Measurements from ENCODE around the gene RABGAP1L.

DNA sequence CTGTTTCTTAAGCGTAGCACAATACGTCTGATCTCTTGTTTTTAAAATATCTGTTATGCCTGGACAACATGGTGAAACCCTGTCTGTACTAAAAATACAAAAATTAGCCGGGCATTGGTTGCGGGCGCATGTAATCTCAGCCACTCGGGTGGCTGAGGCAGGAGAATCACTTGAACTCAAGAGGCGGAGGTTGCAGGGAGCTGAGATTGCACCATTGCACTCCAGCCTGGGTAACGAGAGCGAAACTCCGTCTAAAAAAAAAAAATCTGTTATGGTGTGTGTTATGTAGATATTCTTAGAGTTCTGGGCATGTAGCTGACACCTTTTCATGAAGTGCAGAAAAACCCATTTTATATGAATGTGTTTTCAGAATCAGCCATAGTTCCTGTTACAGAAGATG is 38.2 kb downstream of the RABGAP1L start:
- TF ChIP-seq, protein P1, sequence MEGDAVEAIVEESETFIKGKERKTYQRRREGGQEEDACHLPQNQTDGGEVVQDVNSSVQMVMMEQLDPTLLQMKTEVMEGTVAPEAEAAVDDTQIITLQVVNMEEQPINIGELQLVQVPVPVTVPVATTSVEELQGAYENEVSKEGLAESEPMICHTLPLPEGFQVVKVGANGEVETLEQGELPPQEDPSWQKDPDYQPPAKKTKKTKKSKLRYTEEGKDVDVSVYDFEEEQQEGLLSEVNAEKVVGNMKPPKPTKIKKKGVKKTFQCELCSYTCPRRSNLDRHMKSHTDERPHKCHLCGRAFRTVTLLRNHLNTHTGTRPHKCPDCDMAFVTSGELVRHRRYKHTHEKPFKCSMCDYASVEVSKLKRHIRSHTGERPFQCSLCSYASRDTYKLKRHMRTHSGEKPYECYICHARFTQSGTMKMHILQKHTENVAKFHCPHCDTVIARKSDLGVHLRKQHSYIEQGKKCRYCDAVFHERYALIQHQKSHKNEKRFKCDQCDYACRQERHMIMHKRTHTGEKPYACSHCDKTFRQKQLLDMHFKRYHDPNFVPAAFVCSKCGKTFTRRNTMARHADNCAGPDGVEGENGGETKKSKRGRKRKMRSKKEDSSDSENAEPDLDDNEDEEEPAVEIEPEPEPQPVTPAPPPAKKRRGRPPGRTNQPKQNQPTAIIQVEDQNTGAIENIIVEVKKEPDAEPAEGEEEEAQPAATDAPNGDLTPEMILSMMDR (IDR thresholded peaks at IDR 0.05) = no peak
- TF ChIP-seq POLR2AphosphoS5 (IDR thresholded peaks at IDR 0.05) = no peak
